GM12892 (cell line): ENCODE measurements around the gene HPD.

ENCODE experiments used
- POLR2A ChIP-seq: IDR thresholded peaks from 2 replicates; pipeline ENCODE4 v1.6.1; 2011; ENCODE audit warnings: low read depth, low read length, control low read depth
- POLR2AphosphoS5 ChIP-seq: IDR thresholded peaks from 2 replicates; pipeline ENCODE4 v1.6.1; 2011; ENCODE audit warnings: low read depth, low read length, control low read depth

DNA sequence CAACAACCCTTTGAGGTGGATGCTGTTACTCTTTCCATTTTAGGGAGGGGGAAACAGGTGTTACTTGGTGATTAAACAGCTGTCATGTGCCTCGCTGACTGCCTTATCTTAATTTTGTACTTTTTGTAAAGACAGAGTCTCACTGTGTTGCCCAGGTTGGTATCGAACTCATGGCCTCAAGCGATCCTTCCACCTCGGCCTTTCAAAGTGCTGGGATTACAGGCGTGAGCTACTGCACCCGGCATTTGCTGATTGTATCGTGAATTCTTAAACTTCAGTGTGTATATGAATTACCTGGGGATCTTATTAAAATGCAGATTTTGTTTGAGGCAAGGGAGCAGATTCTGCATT lies 30.6 kb upstream of the HPD start:
- TF ChIP-seq POLR2AphosphoS5 (no peak), POLR2A (no peak)
